Natural killer cell treated with Interleukin-12 subunit alpha and Interleukin-12 subunit beta and Interleukin-15 and Interleukin-18, amount 100 ng/mL, for 72 hours (primary cell): Measurements from ENCODE around the gene KARS1. TPM values are rescaled to one million over a fixed set of nuclear protein-coding genes. Genes with fewer than 3 reads are reported as not detected.

Source experiments
- ATAC-seq, 2 donors: fragments of 150-1000 bp; cut with Tn5 transposase in 1 of 2; sonication (Bioruptor Pico), chemical (Tn5 transposase) in 1 of 2; 2 replicates each; pipeline ENCODE4 v1.10.0; 2021
- DNase-seq: peaks from one replicate; pipeline ENCODE4 v3.0.0; 2022; ENCODE audit warnings: low spot score
- H3K27ac Mint-ChIP-seq, 2 donors: 1 replicate in 1 of 2; 2 replicates in 1 of 2; pipeline ENCODE4 v1.8.0; 2022; ENCODE audit warnings: mixed read lengths in 2 of 2, mild to moderate bottlenecking in 1 of 2, moderate library complexity in 1 of 2
- H3K27me3 Mint-ChIP-seq, 2 donors: 1 replicate in 1 of 2; 2 replicates in 1 of 2; pipeline ENCODE4 v1.8.0; 2022; ENCODE audit warnings: mixed read lengths in 2 of 2
- H3K36me3 Mint-ChIP-seq: one replicate; pipeline ENCODE4 v1.8.0; 2022; ENCODE audit warnings: mixed read lengths
- H3K4me1 Mint-ChIP-seq, 2 donors: 1 replicate in 1 of 2; 2 replicates in 1 of 2; pipeline ENCODE4 v1.8.0; 2022; ENCODE audit warnings: low read depth in 2 of 2, mixed read lengths in 2 of 2, mild to moderate bottlenecking in 1 of 2
- H3K4me3 Mint-ChIP-seq: one replicate; pipeline ENCODE4 v1.8.0; 2022; ENCODE audit warnings: mixed read lengths
- H3K9me3 Mint-ChIP-seq: 2 replicates; pipeline ENCODE4 v1.8.0; 2022; ENCODE audit warnings: mixed read lengths
- total RNA-seq, 2 donors: library from RNA; stranded (reverse); gene quantifications; one replicate each; pipeline ENCODE4 v1.2.3, GENCODE V29; 2022

Gene KARS1
- total RNA-seq = 100 to 1,000 TPM; 198 to 239 TPM

DNA sequence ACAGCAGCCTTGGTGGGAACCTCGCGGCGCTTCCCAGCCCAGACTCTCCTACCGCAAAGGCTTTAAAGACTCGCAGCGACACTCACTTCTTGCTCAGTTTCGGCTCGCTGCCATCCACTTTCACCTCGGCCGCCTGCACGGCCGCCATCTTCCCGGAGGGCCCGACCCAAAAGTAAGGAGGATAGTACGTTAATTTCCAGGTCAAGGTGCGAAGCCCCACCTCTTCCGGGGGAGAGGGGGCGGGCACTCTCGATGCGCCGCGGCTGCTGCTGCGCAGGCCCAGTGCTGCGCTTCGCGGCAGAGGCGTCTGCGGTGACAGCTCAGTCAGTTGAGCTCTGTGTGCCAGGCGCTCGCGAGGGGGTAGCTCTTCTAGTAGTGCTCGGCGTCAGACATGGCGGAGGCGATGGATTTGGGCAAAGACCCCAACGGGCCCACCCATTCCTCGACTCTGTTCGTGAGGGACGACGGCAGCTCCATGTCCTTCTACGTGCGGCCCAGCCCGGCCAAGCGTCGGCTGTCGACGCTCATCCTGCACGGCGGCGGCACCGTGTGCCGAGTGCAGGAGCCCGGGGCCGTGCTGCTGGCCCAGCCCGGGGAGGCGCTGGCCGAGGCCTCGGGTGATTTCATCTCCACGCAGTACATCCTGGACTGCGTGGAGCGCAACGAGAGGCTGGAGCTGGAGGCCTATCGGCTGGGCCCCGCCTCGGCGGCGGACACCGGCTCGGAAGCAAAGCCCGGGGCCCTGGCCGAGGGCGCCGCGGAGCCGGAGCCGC, at the start of gene KARS1, which contains the start of gene TERF2IP:
TSS of gene KARS1 (minus strand) at position 174 of the 773 bp plus-strand sequence. CDS start at position 148, 26 bp downstream.
TSS of gene TERF2IP (plus strand) at position 282 of the 773 bp plus-strand sequence. CDS start at position 392, 110 bp downstream.
- H3K9me3 Mint-ChIP-seq = no peaks in the 10 kb centered on the region
- H3K4me3 Mint-ChIP-seq = peak within 1 kb of the TSS; percentile 97
- peak; percentile 95 for DNase-seq
- H3K4me1 Mint-ChIP-seq = peaks cover 44 to 54% of the 10 kb centered on the region in 2 donors
- peak; percentile 96 to 97 for ATAC-seq
- H3K36me3 Mint-ChIP-seq = peaks cover 24% of the 10 kb centered on the region
- H3K27ac Mint-ChIP-seq = peak within 1 kb of the TSS; percentile 99
- H3K27me3 Mint-ChIP-seq = no peaks in the 10 kb centered on the region

GRCh38 chr16:75695708-75696107, 48.2 kb upstream of the KARS1 start:
- no peaks in the 10 kb centered on the region for H3K4me1 Mint-ChIP-seq
- DNase-seq (no peak), ATAC-seq (no peak)
- no peak overlapping the region for H3K27ac Mint-ChIP-seq
- no peaks in the 10 kb centered on the region for H3K36me3 Mint-ChIP-seq
- no peaks in the 10 kb centered on the region for H3K27me3 Mint-ChIP-seq
- no peak overlapping the region for H3K4me3 Mint-ChIP-seq
- no peaks in the 10 kb centered on the region for H3K9me3 Mint-ChIP-seq

DNA sequence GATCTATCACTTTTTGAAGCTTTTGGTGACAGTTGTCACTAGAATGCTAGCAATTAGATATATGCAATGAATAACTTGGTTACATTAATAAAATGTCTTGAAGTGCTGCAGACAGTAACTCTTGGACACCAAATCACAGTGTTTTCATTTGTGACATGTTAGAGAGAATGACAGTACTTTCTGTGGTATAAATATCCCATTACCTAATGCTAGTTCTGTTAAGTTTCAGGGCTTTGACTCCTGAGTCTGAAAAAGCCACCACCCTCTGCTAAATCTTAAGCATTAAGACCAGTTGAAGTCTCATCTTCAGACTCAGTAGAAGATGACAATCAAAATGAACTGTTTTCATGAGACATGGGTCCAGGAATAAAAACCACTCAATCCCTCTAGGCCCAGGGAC, 39.9 kb upstream of the KARS1 start:
- Mint-ChIP-seq H3K27me3 (peaks cover 0 to 14% of the 10 kb centered on the region in 2 donors), H3K27ac (no peak overlapping the region), H3K4me3 (no peak overlapping the region), H3K4me1 (no peaks in the 10 kb centered on the region), H3K9me3 (no peaks in the 10 kb centered on the region), H3K36me3 (no peaks in the 10 kb centered on the region)
- ATAC-seq (no peak), DNase-seq (no peak)

DNA sequence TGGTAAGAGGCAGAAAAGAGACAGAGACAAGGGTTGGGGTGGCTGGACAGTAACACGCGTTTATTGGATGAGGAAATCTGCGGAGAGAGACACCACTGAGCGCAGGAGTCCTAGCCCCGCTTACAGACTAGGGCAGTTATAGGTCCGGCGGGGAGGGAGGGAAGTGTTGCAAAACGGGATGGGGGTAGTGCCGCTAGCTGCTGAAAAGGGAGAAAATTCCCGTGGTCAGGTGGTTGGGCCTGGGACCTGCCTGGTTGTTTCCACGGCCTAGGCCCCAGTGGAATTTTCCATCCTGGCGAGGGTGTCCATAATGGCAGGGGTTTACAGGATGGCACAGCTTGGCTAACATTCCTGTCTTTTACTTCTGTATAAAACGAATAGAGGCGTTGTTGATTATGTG, 34.8 kb upstream of the KARS1 start:
- Mint-ChIP-seq H3K27me3 (peaks cover 0 to 14% of the 10 kb centered on the region in 2 donors), H3K27ac (no peak overlapping the region), H3K4me3 (no peak overlapping the region), H3K36me3 (no peaks in the 10 kb centered on the region), H3K9me3 (no peaks in the 10 kb centered on the region), H3K4me1 (no peaks in the 10 kb centered on the region)
- DNase-seq (no peak), ATAC-seq (no peak)

DNA sequence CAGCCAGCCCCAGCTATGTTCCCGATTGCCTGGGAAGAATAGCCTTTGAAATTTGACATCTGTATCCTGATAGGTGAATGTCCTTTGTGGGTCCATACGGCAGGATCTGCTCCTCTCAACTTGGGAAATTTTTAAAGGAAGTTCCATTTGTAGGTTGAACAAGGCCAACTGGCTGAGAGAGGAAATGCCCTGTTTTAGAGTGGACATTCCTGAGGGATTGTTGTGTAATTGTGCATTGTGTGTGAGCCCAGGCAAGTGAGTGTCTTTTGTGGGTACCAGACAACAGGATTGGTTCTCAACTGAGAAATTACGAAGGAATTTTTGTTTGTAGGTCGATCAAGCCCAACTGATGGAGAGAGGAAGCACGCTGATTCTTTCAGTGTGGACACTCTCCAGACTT, 31.9 kb upstream of the KARS1 start:
- Mint-ChIP-seq H3K27me3 (peaks cover 0 to 11% of the 10 kb centered on the region in 2 donors), H3K4me1 (no peaks in the 10 kb centered on the region), H3K4me3 (no peak overlapping the region)

GRCh38 chr16:75676909-75677308, 29.4 kb upstream of the KARS1 start, which contains the start of gene CPHXL2:
Gene CPHXL2, minus strand, starts transcription at chr16:75677009. Its CDS starts 10 bp downstream, at chr16:75676999.
- no peaks in the 10 kb centered on the region for H3K27me3 Mint-ChIP-seq
- no peak within 1 kb of the TSS for H3K27ac Mint-ChIP-seq
- ATAC-seq = no peak
- no peaks in the 10 kb centered on the region for H3K9me3 Mint-ChIP-seq
- H3K4me3 Mint-ChIP-seq = no peak within 1 kb of the TSS
- DNase-seq = no peak
- no peaks in the 10 kb centered on the region for H3K4me1 Mint-ChIP-seq
- H3K36me3 Mint-ChIP-seq = no peaks in the 10 kb centered on the region

More for the DNA sequence above, 31.9 kb upstream of the KARS1 start:
- Mint-ChIP-seq H3K27ac (no peak overlapping the region), H3K36me3 (no peaks in the 10 kb centered on the region), H3K9me3 (no peaks in the 10 kb centered on the region)
- ATAC-seq (no peak), DNase-seq (no peak)

DNA sequence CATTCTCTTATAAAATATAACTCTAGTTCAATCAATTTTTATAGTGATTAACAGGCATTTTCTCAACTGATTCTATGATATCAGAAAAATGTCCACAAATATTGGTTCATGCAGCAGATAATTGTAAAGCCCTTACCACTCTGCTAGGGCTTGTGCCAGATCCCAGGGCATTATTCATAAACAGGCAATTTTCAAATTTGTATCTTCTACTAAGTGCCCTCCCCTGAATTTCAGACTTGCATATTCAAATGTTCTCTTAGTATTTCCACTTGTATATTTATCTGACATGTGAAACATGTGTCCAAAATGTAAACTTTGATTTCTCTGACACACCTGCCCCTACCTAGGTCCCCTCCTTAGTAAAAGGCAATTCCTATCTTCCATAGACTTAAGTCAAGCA, 20.0 kb upstream of the KARS1 start:
- Mint-ChIP-seq H3K36me3 (no peaks in the 10 kb centered on the region), H3K4me3 (no peak overlapping the region), H3K4me1 (peaks cover 0 to 3% of the 10 kb centered on the region in 2 donors), H3K9me3 (no peaks in the 10 kb centered on the region), H3K27me3 (no peaks in the 10 kb centered on the region), H3K27ac (no peak overlapping the region)
- DNase-seq = no peak
- no peak for ATAC-seq

DNA sequence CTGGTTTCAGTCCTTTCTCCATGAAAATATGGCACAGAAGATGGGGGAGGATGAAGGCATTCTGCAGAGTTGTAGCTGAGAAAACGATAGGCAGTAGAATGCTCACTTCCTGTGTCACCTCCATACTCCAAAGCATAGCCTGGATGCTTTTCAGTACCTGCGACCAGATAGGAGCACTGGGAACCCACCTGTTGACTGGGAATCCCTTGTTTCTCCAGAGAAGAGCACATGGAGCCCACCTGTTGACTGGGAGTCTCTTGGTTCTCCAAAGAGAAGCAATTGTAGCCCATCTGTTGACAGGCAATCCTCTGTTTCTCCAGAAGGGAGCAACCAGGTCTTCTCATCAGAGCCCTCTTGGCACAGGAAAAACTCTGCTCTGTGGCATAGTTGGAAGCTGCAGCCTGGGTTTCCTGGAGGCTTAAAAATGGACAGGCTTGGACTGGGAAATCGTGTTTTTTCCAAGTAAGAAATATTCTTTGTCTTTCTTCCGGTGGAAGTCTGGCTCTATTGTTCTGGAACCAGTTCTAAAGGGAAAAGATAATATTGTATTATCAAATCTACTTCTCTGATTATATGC, 13.3 kb upstream of the KARS1 start:
- H3K9me3 Mint-ChIP-seq = no peaks in the 10 kb centered on the region
- DNase-seq (no peak), ATAC-seq (no peak)
- H3K27me3 Mint-ChIP-seq = no peaks in the 10 kb centered on the region
- no peak overlapping the region for H3K27ac Mint-ChIP-seq
- no peak overlapping the region for H3K4me3 Mint-ChIP-seq
- peaks cover 15% of the 10 kb centered on the region for H3K36me3 Mint-ChIP-seq
- peaks cover 6 to 11% of the 10 kb centered on the region in 2 donors for H3K4me1 Mint-ChIP-seq

GRCh38 chr16:75660321-75660720, 12.9 kb upstream of the KARS1 start:
- H3K4me3 Mint-ChIP-seq = no peak overlapping the region
- no peak for DNase-seq
- peaks cover 8 to 11% of the 10 kb centered on the region in 2 donors for H3K4me1 Mint-ChIP-seq
- ATAC-seq = no peak
- H3K27ac Mint-ChIP-seq = no peak overlapping the region
- H3K27me3 Mint-ChIP-seq = no peaks in the 10 kb centered on the region
- peaks cover 18% of the 10 kb centered on the region for H3K36me3 Mint-ChIP-seq
- no peaks in the 10 kb centered on the region for H3K9me3 Mint-ChIP-seq

GRCh38 chr16:75658175-75658574, 10.7 kb upstream of the KARS1 start:
- DNase-seq = no peak
- Mint-ChIP-seq H3K36me3 (peaks cover 26% of the 10 kb centered on the region), H3K4me1 (peaks cover 21% of the 10 kb centered on the region in 2 donors), H3K9me3 (no peaks in the 10 kb centered on the region), H3K4me3 (no peak overlapping the region), H3K27me3 (no peaks in the 10 kb centered on the region), H3K27ac (no peak overlapping the region)
- ATAC-seq = no peak

- Mint-ChIP-seq H3K4me1 (peaks cover 45 to 56% of the 10 kb centered on the region in 2 donors), H3K4me3 (peak overlapping the region; percentile 52), H3K9me3 (no peaks in the 10 kb centered on the region), H3K36me3 (peaks cover 36% of the 10 kb centered on the region), H3K27me3 (no peaks in the 10 kb centered on the region), H3K27ac (peak overlapping the region; percentile 7 to 92)
- DNase-seq (no peak), ATAC-seq (no peak)
Observed at GRCh38 chr16:75653922-75654321, 6.5 kb upstream of the KARS1 start.

GRCh38 chr16:75648265-75649076, 1.0 kb upstream of the KARS1 start:
- DNase-seq = peak; percentile 84
- Mint-ChIP-seq H3K27ac (peak overlapping the region; percentile 92 to 99), H3K27me3 (no peaks in the 10 kb centered on the region), H3K9me3 (no peaks in the 10 kb centered on the region), H3K4me1 (peaks cover 48 to 62% of the 10 kb centered on the region in 2 donors), H3K4me3 (peak overlapping the region; percentile 97), H3K36me3 (peaks cover 24% of the 10 kb centered on the region)
- ATAC-seq = peak; percentile 53 to 66

DNA sequence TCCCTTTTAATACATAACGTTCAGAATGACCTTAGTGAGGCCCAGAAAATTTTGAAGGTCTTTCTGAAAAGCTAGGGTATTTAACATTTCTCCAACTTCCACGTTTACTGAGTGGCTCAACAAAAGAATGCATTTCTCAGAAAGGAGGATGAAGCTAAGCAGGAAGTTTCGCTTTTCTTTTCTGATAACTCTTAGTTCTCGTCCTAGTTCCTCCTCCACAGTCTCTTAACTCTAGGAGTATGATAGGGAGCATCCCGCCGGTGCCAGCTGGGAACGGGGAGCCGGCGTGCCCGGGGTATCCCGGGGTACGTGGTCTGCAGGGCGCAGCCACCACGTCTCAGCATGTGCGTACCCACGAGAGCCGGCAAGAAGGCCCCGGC, 363 bp downstream of the KARS1 start:
- DNase-seq = no peak
- no peaks in the 10 kb centered on the region for H3K9me3 Mint-ChIP-seq
- H3K4me3 Mint-ChIP-seq = peak overlapping the region; percentile 97
- peak; percentile 28 to 50 for ATAC-seq
- H3K27me3 Mint-ChIP-seq = no peaks in the 10 kb centered on the region
- peaks cover 24% of the 10 kb centered on the region for H3K36me3 Mint-ChIP-seq
- peak overlapping the region; percentile 99 for H3K27ac Mint-ChIP-seq
- H3K4me1 Mint-ChIP-seq = peaks cover 40 to 48% of the 10 kb centered on the region in 2 donors
